ENCODE results near the gene MUCL1.
"Not testable (repeated sequence)": the region's sequence is repeated elsewhere in the genome, so short reads cannot be mapped to it uniquely, and the experiment has no call there.

Gene MUCL1

GRCh38 chr12:54870048-54870447 is 15.7 kb downstream of the MUCL1 start:
- no peak for TF ChIP-seq CTCF (IDR thresholded peaks at IDR 0.05; ENCODE audit: low read depth, low read length, missing control alignments)
- DNase-seq (ENCODE audit: low read depth) = no peak
- no peak overlapping the region for H3K4me3 ChIP-seq (ENCODE audit: low read depth, low read length)

DNA sequence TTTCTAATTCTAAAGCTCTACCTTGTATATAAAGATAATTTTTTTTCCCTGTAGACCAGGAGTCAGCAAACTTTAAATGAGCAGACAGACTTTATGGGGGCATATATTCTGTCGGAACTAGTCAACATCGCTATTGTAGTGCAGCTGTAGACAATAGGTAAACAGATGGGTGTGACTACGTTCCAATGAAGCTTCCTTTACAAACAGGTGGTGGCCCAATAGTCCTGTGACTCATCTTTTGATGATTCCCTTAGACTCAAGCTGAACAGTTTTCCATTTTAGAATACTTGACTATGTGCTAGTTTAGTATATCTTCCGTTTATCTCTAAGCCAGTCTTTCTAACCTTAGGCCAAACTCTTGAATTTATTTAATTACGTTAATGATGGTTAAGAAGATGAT is 16.3 kb downstream of the MUCL1 start:
- no peak for DNase-seq (ENCODE audit: low read depth)
- H3K4me3 ChIP-seq (ENCODE audit: low read depth, low read length) = no peak overlapping the region
- no peak for TF ChIP-seq CTCF (IDR thresholded peaks at IDR 0.05; ENCODE audit: low read depth, low read length, missing control alignments)

DNA sequence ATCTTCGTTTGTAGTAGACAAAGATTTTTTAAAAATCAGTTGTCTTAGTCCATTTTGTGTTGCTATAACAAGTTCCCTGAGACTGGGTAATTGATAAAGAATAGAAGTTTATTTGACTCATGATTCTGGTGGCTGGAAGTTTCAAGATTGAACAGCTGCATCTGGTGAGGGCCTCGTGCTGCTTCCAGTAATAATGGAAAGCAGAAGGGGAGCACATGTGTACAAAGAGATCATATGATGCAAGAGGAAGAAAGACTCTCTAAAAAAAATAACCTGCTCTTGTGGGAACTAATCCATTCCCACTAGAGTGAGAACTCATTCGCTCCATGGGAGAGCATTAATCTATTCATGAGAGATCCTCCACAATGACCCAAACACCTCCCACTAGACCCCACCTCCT is 24.8 kb downstream of the MUCL1 start:
- no peak for DNase-seq (ENCODE audit: low read depth)
- no peak overlapping the region for H3K4me3 ChIP-seq (ENCODE audit: low read depth, low read length)
- no peak for TF ChIP-seq CTCF (IDR thresholded peaks at IDR 0.05; ENCODE audit: low read depth, low read length, missing control alignments)

DNA sequence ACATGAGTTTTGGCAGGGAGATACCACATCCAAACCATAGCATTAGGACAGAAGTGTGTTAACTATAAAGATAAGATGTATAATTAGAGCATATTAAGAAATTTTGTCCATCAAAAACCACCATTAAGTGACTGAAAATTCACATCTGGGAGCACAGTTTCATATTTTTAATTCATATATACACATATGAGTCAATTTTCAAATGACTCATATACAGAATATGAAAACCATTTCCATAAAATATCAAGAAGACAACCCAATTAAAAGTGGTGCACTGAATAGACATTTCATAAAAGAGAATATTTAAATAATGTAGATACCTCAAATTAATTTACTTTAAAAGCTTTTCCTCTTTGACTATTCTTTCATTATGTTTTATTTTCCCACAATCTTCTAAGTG is 25.3 kb downstream of the MUCL1 start:
- TF ChIP-seq CTCF (IDR thresholded peaks at IDR 0.05; ENCODE audit: low read depth, low read length, missing control alignments) = no peak
- no peak for DNase-seq (ENCODE audit: low read depth)
- H3K4me3 ChIP-seq (ENCODE audit: low read depth, low read length) = no peak overlapping the region

GRCh38 chr12:54882079-54882478 is 27.8 kb downstream of the MUCL1 start:
- H3K4me3 ChIP-seq (ENCODE audit: low read depth, low read length) = no peak overlapping the region
- DNase-seq (ENCODE audit: low read depth) = no peak
- no peak for TF ChIP-seq CTCF (IDR thresholded peaks at IDR 0.05; ENCODE audit: low read depth, low read length, missing control alignments)

DNA sequence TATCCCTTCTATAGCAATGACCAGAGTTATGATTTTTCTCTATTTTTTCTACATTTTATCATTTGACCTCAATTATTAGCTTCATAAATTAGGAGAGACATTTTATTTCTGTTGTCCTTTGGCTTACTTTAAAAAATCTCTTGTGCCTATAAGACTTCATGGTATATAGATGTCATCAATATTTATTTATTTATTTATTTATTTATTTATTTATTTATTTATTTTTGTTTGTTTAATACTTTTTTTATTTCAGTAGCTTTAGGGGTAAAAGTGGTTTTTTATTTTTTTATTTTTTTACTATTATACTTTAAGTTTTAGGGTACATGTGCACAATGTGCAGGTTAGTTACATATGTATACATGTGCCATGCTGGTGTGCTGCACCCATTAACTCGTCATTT is 28.3 kb downstream of the MUCL1 start:
- not testable (repeated sequence) for DNase-seq (ENCODE audit: low read depth); H3K4me3 ChIP-seq (ENCODE audit: low read depth, low read length)

GRCh38 chr12:54888428-54888827 is 34.1 kb downstream of the MUCL1 start:
- not testable (repeated sequence) for H3K4me3 ChIP-seq (ENCODE audit: low read depth, low read length); DNase-seq (ENCODE audit: low read depth)

DNA sequence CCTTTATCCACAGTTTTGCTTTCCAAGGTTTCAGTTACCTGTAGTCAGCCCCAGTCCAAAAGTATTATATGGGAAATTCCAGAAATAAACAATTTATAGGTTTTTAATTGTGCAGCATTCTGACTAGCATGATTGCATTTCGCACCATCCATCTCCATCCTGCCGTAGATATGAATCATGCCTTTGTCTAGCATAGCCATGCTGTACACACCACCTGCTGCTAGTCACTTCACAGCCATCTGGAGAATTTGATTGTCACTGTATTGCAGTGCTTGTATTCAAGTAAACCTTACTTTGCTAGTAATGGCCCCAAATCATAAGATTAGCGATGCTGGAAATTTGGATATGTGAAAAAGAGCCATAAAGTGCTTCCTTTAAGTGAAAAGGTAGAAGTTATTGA is 36.0 kb downstream of the MUCL1 start:
- no peak for DNase-seq (ENCODE audit: low read depth)
- TF ChIP-seq CTCF (IDR thresholded peaks at IDR 0.05; ENCODE audit: low read depth, low read length, missing control alignments) = no peak
- no peak overlapping the region for H3K4me3 ChIP-seq (ENCODE audit: low read depth, low read length)
